ENCODE measurements around the gene E2F1.
A peak's percentile ranks its signal among the peaks of the same experiment; 100 is the strongest.

The E2F1 gene

GRCh38 chr20:33656783-33657703, 29.1 kb downstream of the E2F1 start:
- Histone ChIP-seq H3K9ac (ENCODE audit: low read depth in 1 of 2, low read length in 2 of 2) (no peak overlapping the region), H3K9me3 (ENCODE audit: control insufficient read depth in 1 of 2, low read length in 2 of 2) (no peaks in the 10 kb centered on the region), H3K27ac (ENCODE audit: low read depth, low read length) (no peak overlapping the region), H3K27me3 (ENCODE audit: control insufficient read depth in 1 of 2, insufficient read depth in 2 of 2, low read length in 2 of 2) (no peaks in the 10 kb centered on the region), H3K4me3 (ENCODE audit: low read depth in 1 of 2, low read length in 2 of 2) (no peak overlapping the region), H3K4me1 (ENCODE audit: control insufficient read depth in 1 of 2, insufficient read depth in 2 of 2, low read length in 2 of 2) (peaks cover 20 to 33% of the 10 kb centered on the region in 2 donors), H3K36me3 (ENCODE audit: control insufficient read depth in 1 of 2, insufficient read depth in 2 of 2, low read length in 2 of 2) (peaks cover 7 to 32% of the 10 kb centered on the region in 2 donors)

- Histone ChIP-seq H3K9ac (ENCODE audit: low read depth in 1 of 2, low read length in 2 of 2) (no peak overlapping the region), H3K36me3 (ENCODE audit: control insufficient read depth in 1 of 2, insufficient read depth in 2 of 2, low read length in 2 of 2) (peaks cover 7 to 32% of the 10 kb centered on the region in 2 donors), H3K4me1 (ENCODE audit: control insufficient read depth in 1 of 2, insufficient read depth in 2 of 2, low read length in 2 of 2) (peaks cover 22 to 37% of the 10 kb centered on the region in 2 donors), H3K4me3 (ENCODE audit: low read depth in 1 of 2, low read length in 2 of 2) (no peak overlapping the region), H3K9me3 (ENCODE audit: control insufficient read depth in 1 of 2, low read length in 2 of 2) (no peaks in the 10 kb centered on the region), H3K27ac (ENCODE audit: low read depth, low read length) (no peak overlapping the region), H3K27me3 (ENCODE audit: control insufficient read depth in 1 of 2, insufficient read depth in 2 of 2, low read length in 2 of 2) (no peaks in the 10 kb centered on the region)
Observed at GRCh38 chr20:33656010-33656782, 30.0 kb downstream of the E2F1 start.

GRCh38 chr20:33655164-33655563, 31.0 kb downstream of the E2F1 start:
- Histone ChIP-seq H3K9me3 (ENCODE audit: control insufficient read depth in 1 of 2, low read length in 2 of 2) (no peaks in the 10 kb centered on the region), H3K9ac (ENCODE audit: low read depth in 1 of 2, low read length in 2 of 2) (peak overlapping the region in 1 of 2 donors; percentile 44), H3K4me1 (ENCODE audit: control insufficient read depth in 1 of 2, insufficient read depth in 2 of 2, low read length in 2 of 2) (peaks cover 28 to 41% of the 10 kb centered on the region in 2 donors), H3K27me3 (ENCODE audit: control insufficient read depth in 1 of 2, insufficient read depth in 2 of 2, low read length in 2 of 2) (no peaks in the 10 kb centered on the region), H3K36me3 (ENCODE audit: control insufficient read depth in 1 of 2, insufficient read depth in 2 of 2, low read length in 2 of 2) (peaks cover 7 to 32% of the 10 kb centered on the region in 2 donors), H3K4me3 (ENCODE audit: low read depth in 1 of 2, low read length in 2 of 2) (no peak overlapping the region), H3K27ac (ENCODE audit: low read depth, low read length) (no peak overlapping the region)

- no peak overlapping the region for H3K4me3 ChIP-seq (ENCODE audit: low read depth in 1 of 2, low read length in 2 of 2)
- peak overlapping the region; percentile 51 for H3K27ac ChIP-seq (ENCODE audit: low read depth, low read length)
- peak overlapping the region in 1 of 2 donors; percentile 44 for H3K9ac ChIP-seq (ENCODE audit: low read depth in 1 of 2, low read length in 2 of 2)
- H3K36me3 ChIP-seq (ENCODE audit: control insufficient read depth in 1 of 2, insufficient read depth in 2 of 2, low read length in 2 of 2) = peaks cover 7 to 27% of the 10 kb centered on the region in 2 donors
- no peaks in the 10 kb centered on the region for H3K9me3 ChIP-seq (ENCODE audit: control insufficient read depth in 1 of 2, low read length in 2 of 2)
- H3K4me1 ChIP-seq (ENCODE audit: control insufficient read depth in 1 of 2, insufficient read depth in 2 of 2, low read length in 2 of 2) = peaks cover 28 to 41% of the 10 kb centered on the region in 2 donors
- no peaks in the 10 kb centered on the region for H3K27me3 ChIP-seq (ENCODE audit: control insufficient read depth in 1 of 2, insufficient read depth in 2 of 2, low read length in 2 of 2)
Observed at GRCh38 chr20:33654680-33655161, 31.5 kb downstream of the E2F1 start.

- peak overlapping the region; percentile 51 for H3K27ac ChIP-seq (ENCODE audit: low read depth, low read length)
- no peaks in the 10 kb centered on the region for H3K27me3 ChIP-seq (ENCODE audit: control insufficient read depth in 1 of 2, insufficient read depth in 2 of 2, low read length in 2 of 2)
- peak overlapping the region; percentile 1 to 44 for H3K9ac ChIP-seq (ENCODE audit: low read depth in 1 of 2, low read length in 2 of 2)
- H3K36me3 ChIP-seq (ENCODE audit: control insufficient read depth in 1 of 2, insufficient read depth in 2 of 2, low read length in 2 of 2) = peaks cover 7 to 20% of the 10 kb centered on the region in 2 donors
- peaks cover 33 to 44% of the 10 kb centered on the region in 2 donors for H3K4me1 ChIP-seq (ENCODE audit: control insufficient read depth in 1 of 2, insufficient read depth in 2 of 2, low read length in 2 of 2)
- no peaks in the 10 kb centered on the region for H3K9me3 ChIP-seq (ENCODE audit: control insufficient read depth in 1 of 2, low read length in 2 of 2)
- peak overlapping the region; percentile 14 to 38 for H3K4me3 ChIP-seq (ENCODE audit: low read depth in 1 of 2, low read length in 2 of 2)
Observed at GRCh38 chr20:33653900-33654596, 32.1 kb downstream of the E2F1 start.

GRCh38 chr20:33653218-33653899, 32.8 kb downstream of the E2F1 start:
- no peak overlapping the region for H3K27ac ChIP-seq (ENCODE audit: low read depth, low read length)
- peaks cover 7 to 15% of the 10 kb centered on the region in 2 donors for H3K36me3 ChIP-seq (ENCODE audit: control insufficient read depth in 1 of 2, insufficient read depth in 2 of 2, low read length in 2 of 2)
- H3K9ac ChIP-seq (ENCODE audit: low read depth in 1 of 2, low read length in 2 of 2) = peak overlapping the region in 1 of 2 donors; percentile 21
- H3K4me3 ChIP-seq (ENCODE audit: low read depth in 1 of 2, low read length in 2 of 2) = peak overlapping the region; percentile 14 to 38
- H3K9me3 ChIP-seq (ENCODE audit: control insufficient read depth in 1 of 2, low read length in 2 of 2) = no peaks in the 10 kb centered on the region
- H3K27me3 ChIP-seq (ENCODE audit: control insufficient read depth in 1 of 2, insufficient read depth in 2 of 2, low read length in 2 of 2) = no peaks in the 10 kb centered on the region
- H3K4me1 ChIP-seq (ENCODE audit: control insufficient read depth in 1 of 2, insufficient read depth in 2 of 2, low read length in 2 of 2) = peaks cover 33 to 44% of the 10 kb centered on the region in 2 donors

- no peaks in the 10 kb centered on the region for H3K27me3 ChIP-seq (ENCODE audit: control insufficient read depth in 1 of 2, insufficient read depth in 2 of 2, low read length in 2 of 2)
- H3K9me3 ChIP-seq (ENCODE audit: control insufficient read depth in 1 of 2, low read length in 2 of 2) = no peaks in the 10 kb centered on the region
- peaks cover 2 to 3% of the 10 kb centered on the region in 2 donors for H3K36me3 ChIP-seq (ENCODE audit: control insufficient read depth in 1 of 2, insufficient read depth in 2 of 2, low read length in 2 of 2)
- H3K4me3 ChIP-seq (ENCODE audit: low read depth in 1 of 2, low read length in 2 of 2) = peak overlapping the region in 1 of 2 donors; percentile 0
- H3K9ac ChIP-seq (ENCODE audit: low read depth in 1 of 2, low read length in 2 of 2) = peak overlapping the region in 1 of 2 donors; percentile 25
- no peak overlapping the region for H3K27ac ChIP-seq (ENCODE audit: low read depth, low read length)
- H3K4me1 ChIP-seq (ENCODE audit: control insufficient read depth in 1 of 2, insufficient read depth in 2 of 2, low read length in 2 of 2) = peaks cover 33 to 44% of the 10 kb centered on the region in 2 donors
Observed at GRCh38 chr20:33651562-33652048, 34.6 kb downstream of the E2F1 start.

GRCh38 chr20:33650753-33651561, 35.2 kb downstream of the E2F1 start:
- H3K4me1 ChIP-seq (ENCODE audit: control insufficient read depth in 1 of 2, insufficient read depth in 2 of 2, low read length in 2 of 2) = peaks cover 33 to 44% of the 10 kb centered on the region in 2 donors
- H3K27ac ChIP-seq (ENCODE audit: low read depth, low read length) = no peak overlapping the region
- H3K9me3 ChIP-seq (ENCODE audit: control insufficient read depth in 1 of 2, low read length in 2 of 2) = no peaks in the 10 kb centered on the region
- H3K27me3 ChIP-seq (ENCODE audit: control insufficient read depth in 1 of 2, insufficient read depth in 2 of 2, low read length in 2 of 2) = no peaks in the 10 kb centered on the region
- H3K9ac ChIP-seq (ENCODE audit: low read depth in 1 of 2, low read length in 2 of 2) = no peak overlapping the region
- H3K36me3 ChIP-seq (ENCODE audit: control insufficient read depth in 1 of 2, insufficient read depth in 2 of 2, low read length in 2 of 2) = peaks cover 0 to 5% of the 10 kb centered on the region in 2 donors
- no peak overlapping the region for H3K4me3 ChIP-seq (ENCODE audit: low read depth in 1 of 2, low read length in 2 of 2)
